ENCODE measurements around the gene ZNF200.

- TF ChIP-seq YY1 (IDR thresholded peaks at IDR 0.05; ENCODE audit: low read depth) (no peak), EP300 (IDR thresholded peaks at IDR 0.05; ENCODE audit: borderline replicate concordance) (no peak), EGR1 (IDR thresholded peaks at IDR 0.05) (no peak)
Measured at GRCh38 chr16:3274947-3275346, 40.0 kb upstream of the ZNF200 start.
